GM21515 (cell line): ENCODE results near the gene FAM118B.
A peak's percentile ranks its signal among the peaks of the same experiment; 100 is the strongest.

Experiments
- ATAC-seq: cut with Tn5 transposase; IDR thresholded peaks from one replicate; pipeline ENCODE4 v1.9.1; 2021; ENCODE audit not compliant: unreplicated experiment

The FAM118B gene

DNA sequence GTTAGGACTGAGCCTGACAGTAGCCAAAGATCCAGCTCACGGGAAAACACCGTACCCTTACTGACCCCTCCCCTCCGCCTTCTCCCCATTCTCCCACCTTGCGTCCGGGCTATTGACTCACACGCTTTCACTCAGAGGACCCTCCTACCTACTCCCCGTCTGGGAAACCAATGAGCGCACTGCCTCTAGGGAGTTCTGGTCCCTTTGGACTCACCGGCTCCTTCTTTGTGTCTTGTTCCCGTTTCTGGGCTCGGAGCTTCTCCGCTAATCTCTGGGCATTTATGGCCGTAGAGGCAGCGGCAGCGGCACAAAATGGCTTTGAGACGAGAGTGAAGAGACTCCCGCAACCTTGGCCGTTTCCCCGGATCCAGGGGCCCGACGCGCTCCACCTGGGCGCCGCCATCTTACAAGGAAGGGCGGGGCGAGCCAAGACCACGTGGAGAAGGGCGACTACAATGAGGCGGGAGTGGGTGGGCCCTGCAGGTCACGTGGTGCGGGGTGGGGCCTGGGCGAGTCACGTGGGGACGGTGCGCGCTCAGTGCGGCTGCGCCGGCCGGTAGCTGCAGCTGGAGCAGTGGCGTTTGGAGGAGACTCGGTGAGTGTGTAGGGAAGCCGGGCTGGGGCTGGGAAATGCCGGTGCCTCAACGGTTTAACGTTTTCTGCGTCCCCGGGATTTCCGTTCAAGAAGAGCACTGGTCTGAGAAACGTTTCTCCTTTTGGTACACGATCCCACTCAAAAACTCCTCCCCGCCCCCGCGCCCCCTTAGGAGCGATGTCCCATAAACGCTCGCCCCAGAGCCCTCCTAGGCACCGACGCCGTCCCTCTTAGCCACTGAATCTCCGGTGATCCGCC is at the start of gene FAM118B, which contains the start of gene RPUSD4:
FAM118B (plus strand) TSS at position 547 of the 853 bp plus-strand sequence. CDS start 23,220 bp downstream, outside the sequence.
RPUSD4 (minus strand) TSS at position 415 of the 853 bp plus-strand sequence; CDS start at position 403, 12 bp downstream.
- ATAC-seq: peak; percentile 93

DNA sequence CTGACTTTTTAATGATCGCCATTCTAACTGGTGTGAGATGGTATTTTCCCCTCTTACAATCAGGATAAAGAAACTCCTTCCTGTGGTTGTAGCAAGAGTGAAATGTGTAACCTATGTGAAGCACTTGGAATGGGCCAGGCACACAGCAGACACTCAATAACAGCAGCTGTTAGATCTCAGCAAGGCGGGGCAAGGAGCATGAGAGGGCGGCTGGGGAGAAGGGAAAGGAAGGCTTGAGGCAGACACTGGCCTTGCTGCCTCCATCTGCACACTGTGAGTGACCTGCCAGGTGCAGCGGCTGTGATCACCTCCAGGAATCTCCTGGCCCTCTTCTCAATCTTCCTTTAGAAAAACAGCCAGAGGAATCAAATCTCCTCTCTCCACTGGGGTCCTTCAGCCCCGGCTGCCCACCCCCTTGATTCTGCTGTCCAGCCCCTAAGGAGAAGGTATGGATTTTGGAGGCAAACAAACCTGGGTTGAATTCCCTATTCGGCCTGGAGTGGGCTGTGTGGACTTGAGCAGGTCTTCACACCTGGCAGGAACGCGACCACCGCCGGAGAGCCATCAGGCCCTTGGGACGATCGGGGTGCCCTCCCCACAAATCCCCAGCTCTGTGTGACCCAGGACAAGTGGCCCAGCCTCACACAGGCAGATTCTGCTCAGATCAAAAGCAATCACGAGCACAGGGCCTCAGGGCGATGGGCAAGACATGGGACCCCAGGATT is 49.1 kb upstream of the FAM118B start:
- no peak for ATAC-seq

DNA sequence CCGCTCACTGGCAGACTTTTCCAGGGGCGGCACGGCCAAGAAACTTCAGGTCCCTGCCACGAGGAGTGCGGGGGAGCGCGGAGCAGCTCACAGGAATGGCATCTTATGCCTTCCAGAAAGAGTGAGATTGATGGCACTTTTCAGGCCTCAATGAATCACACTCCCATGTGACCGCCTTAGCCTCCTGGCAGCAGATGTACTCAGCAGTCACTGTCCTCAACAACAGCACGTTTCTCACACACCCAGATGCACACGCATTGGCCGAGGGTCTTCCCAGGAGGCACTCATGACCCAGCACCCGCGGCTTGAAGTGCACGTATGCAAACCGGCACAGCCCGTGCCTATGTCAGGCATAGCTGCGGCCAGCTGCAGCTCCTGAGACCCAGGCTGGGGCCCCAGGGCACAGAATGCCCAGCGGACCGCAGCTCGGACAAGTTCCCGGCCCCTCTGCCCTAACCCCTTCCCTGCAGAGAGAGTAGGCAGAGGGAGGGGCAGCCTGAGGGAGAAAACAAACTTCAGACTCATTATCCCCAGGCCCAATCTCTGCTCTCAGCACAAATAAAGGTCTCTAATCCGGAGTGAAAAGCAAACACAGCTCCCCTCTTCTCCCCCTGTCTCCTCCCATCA is 48.4 kb upstream of the FAM118B start:
- no peak for ATAC-seq

DNA sequence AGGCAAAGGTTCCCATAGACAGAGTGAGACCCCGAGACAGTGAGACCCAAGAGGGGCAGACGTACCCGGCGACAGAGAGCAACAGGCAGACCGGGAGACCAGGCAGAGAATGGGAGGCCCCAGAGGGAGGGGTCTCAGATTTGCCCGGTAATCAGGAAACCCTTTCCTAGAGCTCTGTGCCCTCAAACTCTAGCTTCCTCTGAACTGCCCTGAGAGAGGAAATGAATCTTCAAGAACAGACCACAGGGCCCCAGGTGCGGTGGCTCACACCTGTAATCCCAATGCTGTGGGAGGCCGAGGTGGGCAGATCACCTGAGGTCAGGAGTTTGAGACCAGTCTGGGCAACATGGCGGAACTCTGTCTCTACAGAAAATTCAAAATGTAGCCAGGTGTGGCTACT is 47.8 kb upstream of the FAM118B start:
- ATAC-seq: no peak

DNA sequence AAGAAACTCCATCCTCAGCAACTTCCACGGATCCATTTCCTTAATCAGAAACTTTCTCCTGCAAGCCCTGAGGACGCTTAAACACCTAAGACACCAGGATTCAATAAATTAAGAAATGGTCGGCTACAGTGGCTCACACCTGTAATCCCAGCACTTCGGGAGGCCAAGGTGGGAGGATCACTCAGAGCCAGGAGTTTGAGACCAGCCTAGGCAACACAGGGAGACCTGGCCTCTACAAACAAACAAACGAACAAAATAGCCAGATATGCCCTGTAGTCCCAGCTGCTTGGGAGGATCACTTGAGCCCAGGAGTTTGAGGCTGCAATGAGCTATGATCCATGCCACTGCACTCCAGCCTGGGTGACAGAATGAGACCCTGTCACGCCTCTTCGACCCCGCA is 46.8 kb upstream of the FAM118B start:
- ATAC-seq: no peak

DNA sequence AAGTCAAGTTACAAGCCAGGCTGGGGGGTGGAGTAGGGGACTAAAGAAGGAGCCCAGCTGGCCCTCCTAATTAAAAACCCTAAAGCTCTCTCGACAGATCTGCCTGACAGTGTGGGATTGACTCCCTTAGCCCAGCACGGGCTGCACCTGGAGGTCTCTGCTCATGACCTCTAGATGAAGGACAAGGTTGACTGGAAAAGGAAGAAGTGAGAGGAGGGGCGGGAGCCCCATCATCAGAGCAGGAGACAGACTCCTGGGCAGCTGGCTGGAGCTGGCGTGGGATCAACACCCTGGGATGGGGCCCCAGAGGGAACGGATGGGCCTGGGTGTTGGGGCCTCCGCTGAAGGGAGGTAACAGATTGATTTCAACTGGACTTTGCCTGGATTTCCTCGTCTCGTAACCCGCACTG is 46.3 kb upstream of the FAM118B start:
- ATAC-seq: no peak

DNA sequence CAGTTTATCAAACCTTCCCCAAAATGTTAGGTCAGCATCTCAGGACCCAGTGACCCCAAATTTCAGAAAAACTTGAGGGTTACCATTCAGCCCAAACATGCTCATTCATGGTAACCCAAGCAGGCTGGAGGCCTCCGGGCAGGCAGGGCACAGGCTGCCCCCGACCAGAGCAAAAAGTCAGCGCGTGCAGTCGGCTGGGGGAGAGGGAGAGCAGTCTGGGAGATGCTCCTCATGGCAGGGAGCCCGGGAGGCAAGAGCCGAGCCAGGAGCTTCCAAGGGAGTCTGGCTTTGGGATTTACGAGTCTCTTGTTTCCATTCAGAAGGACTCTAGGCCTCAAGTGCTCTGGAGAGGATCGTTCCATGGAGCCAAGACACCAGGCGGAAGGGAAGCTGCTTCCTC is 45.8 kb upstream of the FAM118B start:
- ATAC-seq: no peak

DNA sequence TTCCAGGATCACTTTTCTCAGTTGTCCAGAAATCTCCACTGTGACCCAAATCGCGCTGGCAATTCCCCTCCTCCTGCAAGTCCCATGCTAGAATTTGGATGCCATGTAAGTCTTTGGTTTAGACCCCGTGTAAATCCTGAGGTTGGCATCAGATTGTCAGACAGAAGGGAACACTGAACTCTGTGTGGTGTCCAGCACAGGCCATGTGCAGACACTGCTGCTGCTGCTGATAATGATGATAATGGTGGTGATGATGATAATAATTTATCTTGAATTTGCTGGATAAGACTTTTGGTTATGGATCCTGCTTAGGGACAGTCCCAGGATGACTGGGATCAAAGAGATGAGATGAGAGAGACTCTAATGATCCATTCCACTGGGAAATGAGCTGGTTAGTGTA is 45.2 kb upstream of the FAM118B start:
- no peak for ATAC-seq

DNA sequence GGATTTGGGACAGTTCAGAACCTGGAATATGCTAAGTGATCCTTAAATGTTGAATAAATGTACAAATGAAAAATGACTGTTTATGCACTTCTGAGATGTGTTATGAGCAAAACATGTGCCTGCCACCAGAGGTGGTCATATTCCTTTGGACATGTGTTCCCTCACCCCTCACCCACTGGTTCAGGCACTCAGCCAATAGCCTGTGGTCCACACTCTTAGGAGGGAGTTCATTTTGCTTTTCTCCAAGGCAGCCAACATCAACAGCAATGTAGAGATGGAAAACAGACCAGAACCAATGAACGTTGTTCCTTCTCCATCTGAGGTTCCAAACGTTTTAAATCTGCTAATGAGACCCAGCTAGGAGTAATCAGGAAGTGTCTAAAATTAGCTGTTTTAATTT is 44.1 kb upstream of the FAM118B start:
- no peak for ATAC-seq

DNA sequence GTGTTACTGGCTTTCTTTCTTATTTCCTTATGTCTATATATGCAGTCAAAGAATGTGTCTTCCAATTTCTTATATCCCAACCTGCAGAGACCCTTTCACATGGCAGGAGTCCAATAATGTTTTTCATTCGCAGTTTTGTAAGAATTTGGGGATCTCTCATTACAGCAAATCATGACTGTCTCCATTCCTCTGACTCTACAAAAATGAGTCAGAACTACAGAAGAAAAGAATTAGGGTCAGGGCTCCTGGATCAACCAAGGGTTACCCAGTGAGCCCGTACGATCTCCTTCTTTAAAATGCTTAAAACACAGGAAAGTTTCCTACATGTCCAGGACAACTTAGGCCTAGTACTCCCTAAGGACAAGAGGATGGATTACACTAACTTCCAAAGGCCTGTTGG is 42.3 kb upstream of the FAM118B start:
- ATAC-seq: no peak

DNA sequence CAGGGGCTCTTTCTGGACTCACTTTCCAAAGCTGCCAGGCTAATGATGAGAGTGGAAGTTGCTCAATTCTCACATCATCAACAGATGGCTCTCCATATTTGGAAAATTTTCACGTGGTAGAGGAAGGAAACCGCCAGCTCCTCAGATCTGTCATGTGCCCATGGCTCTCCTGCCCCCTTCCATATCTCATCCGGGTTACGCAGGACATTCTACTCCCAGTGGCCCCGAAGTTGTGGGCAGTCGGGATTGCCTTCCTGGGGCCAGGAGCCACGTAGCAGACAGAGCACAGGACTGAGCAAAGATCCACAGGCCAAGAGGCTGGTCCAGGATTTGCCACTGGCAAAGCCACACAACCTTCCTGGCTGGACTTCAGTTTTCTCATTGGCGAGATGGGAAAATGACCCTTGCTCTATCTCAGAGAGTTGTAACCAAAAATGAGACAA is 39.0 kb upstream of the FAM118B start:
- no peak for ATAC-seq

DNA sequence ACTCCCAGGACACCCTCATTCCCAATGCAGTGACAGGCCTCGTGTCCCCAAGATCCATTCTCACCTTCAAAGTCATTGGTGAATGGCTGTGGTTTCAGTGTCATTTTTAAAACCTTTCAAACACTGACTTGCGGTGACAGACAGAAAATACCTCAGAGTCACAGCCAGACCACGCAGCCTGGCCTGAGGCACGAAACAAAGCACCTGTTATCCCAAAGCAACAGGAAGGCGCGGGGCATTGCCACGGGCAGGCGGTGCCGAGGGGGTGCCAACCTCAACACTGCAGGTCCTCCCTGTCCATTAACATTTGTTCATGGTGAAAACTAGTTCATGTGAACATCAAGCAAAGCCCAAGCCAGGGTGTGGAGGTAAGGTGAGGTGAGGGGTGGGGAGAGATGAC is 38.3 kb upstream of the FAM118B start:
- ATAC-seq: no peak

DNA sequence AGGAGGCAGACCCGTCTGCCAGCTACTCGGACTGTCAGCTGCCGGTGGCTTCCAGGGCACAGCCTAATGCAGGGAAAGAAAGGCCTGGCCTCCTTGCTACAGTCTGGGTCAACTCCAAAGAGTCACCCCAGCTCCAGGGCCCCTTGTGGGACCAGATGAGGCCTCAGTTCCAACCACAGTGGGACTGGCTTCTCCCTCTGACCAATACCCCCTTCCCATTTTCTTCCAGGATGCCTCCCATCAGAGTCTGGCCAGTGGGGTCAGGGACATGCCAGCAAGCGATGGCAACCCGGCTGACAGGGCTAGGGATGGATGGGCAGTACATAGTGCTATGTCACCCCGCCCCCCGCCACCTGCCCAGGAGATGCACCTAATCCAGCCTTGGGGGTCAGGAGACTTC is 36.8 kb upstream of the FAM118B start:
- ATAC-seq: no peak

DNA sequence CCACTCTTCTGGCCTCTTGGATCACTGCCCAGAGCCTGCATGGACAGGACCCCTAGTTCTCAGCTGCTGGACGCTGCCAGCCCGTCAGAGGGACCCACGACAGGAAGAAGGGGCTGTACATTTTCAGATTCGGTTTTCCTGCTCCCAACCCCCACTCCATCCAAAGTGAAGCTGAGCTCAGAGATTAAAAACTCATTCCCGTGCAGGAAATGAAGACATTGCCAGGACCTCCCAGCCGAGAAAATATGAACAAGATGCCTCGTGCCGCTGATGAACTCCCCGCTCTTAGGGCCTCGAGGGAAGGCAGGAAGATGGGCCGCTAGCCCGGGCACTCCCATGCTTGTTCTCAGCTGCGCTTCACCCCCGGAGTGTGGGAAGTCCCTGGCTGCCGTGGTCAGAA is 36.2 kb upstream of the FAM118B start:
- no peak for ATAC-seq

DNA sequence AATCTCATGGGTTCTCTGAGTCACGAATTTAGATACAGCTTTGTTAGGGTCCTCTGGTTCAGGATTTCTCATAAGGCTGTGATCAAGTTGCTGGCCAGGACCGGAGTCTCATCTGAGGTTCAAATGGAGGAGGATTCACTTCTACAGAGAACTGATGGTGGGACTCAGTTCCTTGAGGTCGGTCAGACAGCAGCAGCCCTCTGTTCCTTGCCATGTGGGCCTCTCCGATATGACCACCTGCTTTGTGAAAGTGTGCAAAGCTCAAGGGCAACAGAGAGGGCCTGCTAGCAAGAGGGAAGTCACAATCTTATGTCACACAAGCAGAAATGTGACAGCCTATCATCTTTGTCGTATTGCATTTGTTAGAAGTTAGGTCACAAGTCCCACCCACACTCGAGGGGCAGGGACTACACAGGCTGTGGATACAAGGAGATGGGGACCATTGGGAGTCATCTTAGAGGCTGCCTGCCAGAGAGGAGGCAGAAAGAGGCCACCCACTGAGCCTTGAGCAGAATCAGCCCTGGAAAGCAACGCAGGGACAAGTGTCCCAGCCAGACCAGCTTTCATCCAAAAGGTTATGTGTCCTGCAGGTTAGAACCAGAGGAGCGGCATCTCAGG is 34.6 kb upstream of the FAM118B start:
- no peak for ATAC-seq

DNA sequence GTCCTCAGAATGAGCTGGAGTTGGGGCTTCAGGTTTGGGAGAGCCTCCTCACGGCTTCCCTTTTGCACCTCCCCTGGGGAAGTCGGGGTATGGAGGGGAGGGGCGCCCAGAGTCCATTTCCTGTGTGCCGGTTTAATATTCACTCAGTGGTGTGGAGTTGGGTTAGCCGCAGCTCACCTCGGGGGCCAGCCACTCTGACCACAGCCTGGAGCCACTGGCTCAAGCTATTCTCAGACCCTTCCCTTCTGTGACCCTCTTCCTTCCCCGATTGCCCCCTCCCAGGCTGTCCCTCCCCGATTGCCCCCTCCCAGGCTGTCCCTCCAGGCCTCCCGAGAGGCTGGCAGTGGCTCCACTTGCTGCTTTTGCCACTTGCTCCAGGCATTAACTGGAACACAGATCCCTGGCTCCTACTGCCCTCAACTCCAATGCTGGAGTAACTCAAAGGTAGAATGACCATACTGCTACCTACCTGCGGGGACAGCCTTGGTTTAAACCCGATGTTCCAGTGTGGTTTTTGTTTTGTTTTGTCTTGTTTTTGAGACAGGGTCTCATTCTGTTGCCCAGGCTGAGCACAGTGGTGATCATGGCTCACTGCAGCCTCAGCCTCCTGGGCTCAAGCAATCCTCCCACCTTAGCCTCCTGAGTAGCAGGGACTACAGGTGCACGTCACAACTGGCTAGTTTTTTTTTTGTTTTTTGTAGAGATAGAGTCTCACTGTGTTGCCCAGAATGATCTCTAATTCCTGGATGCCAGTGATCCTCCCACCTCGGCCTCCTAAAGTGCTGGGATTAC is 29.4 kb upstream of the FAM118B start:
- no peak for ATAC-seq

DNA sequence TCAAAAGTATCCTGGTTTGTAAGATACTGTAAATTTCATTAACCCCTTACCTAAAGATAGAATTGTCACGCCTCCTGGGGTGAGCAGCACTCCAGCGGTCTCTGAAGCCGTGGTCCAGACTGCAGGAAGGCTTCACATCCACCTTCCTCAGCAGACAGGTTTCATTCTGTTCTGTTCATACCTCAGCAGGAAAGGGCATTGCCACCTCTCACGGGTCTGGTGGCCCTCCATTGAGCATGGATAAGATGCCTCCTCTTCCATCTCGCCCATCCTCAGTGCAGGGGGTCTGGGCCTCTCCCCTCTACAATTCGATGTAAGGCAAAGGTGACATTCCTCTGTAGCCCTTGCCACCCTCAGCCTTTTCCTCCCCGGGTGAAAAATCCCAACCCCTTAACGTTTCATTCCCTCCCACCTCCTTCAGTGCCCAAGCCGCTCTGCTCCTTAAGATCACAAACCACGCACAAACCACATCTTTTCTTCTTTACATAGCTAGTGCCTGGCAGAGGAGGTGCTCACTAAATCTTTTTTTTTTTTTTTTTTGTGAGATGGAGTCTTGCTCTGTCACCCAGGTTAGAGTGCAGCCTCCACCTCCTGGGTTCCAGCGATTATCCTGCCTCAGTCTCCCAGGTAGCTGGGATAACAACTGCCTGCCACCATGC is 28.7 kb upstream of the FAM118B start:
- ATAC-seq: no peak

DNA sequence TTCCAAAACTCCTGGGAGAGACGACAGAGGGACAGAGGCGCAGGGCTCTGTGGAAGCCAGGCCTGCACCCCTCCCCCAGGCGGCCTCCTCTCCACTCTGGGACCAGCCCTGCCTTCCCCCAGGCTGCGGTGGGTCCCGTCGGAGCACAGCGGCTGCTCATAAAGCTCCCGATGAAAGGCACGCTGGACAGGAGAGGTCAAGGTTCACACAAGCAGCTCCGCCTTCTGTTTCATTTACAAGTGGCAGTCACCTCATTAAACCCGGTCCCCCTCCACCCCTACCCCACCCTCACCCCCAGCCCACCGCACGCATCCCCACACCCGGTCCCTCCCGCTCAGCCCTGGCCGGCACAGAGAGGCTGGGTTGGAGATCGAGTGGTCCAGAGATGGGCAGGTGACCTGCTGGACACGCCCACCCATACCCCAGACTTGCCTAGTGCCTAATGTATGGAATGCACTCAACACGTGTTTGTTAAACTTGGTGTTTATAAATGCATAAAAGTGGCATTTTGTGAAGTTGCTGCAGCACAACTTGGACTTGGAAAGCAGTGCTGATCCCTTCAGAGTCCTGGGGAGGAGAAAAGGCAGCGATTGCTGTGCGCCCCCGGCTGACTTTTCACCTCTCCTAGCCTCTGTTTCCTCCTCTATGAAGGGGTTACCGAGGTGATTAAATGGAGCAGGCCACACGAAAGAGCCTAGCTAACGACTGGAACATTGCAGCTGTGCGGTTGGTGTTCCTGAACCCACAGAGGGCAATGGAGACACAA is 26.1 kb upstream of the FAM118B start:
- ATAC-seq: no peak

DNA sequence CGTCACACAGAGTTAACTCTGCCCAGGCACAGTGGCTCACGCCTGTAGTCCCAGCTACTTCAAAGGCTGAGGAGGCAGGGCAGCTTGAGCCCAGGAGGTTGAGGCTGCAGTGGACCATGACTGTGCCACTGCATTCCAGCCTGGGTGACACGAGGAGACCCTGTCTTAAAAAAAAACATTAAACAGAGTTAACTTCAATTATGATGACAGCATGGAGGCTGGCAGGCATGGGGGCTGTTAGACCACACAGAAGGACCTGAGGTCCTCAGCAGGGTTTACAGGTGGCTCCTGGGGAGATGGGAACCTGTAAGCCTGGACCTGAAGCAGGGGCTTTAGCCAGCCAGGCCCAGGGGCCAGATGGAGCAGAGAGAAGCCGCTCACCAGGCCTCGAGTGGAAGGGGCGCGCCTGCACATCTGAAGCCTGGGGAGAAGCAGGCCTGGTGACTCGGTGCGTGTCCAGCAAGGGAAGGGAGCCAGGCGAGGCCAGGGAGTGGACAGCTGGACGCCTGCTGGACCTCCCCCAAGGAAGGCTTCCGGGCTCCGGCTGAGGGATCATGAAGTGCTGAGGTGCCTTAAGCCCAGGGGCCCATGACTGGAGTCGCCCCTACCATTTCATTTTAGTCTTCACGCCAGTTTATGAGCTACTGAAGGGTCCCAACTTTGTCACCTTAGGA is 25.4 kb upstream of the FAM118B start:
- ATAC-seq: no peak
